Uterus (tissue), 2 donors: ENCODE results near the gene NTNG1.

ENCODE experiments used
- POLR2A ChIP-seq, 2 donors: fragments of 450-650 bp; IDR thresholded peaks; one replicate each; pipeline ENCODE4 v1.6.1; 2016; ENCODE audit warnings: antibody characterized with exemption in 2 of 2, mild to moderate bottlenecking in 1 of 2, moderate library complexity in 1 of 2
- TF ChIP-seq, protein P1 (sequence below), 4 experiments: fragments of 200-600 bp in 2 of 4; fragments of 450-650 bp in 2 of 4; sonication (generic) in 2 of 4; IDR thresholded peaks; one replicate each; pipeline ENCODE4 v1.5.1; 2016 to 2019; ENCODE audit warnings: antibody characterized with exemption in 4 of 4, mild to moderate bottlenecking in 2 of 4, moderate library complexity in 1 of 4

DNA sequence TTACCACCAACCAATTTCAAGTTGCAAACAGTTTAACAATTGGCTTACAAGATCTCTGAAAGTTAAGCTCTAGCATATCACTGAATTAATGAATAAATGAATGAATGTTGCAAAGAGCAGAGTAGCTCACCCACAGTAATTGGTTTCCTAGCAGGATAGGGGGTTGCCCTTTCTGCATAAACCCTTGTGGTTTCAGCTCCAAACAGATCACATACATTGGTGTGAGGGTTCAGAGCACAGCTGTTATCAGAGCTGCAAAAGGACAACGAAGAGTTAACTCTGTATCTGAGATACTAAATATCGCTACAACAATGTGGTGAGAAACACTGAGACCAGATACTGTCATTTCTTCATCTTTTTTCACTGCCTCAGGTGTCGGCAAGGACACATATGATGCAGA, 46.6 kb downstream of the NTNG1 start:
- TF ChIP-seq, protein P1, sequence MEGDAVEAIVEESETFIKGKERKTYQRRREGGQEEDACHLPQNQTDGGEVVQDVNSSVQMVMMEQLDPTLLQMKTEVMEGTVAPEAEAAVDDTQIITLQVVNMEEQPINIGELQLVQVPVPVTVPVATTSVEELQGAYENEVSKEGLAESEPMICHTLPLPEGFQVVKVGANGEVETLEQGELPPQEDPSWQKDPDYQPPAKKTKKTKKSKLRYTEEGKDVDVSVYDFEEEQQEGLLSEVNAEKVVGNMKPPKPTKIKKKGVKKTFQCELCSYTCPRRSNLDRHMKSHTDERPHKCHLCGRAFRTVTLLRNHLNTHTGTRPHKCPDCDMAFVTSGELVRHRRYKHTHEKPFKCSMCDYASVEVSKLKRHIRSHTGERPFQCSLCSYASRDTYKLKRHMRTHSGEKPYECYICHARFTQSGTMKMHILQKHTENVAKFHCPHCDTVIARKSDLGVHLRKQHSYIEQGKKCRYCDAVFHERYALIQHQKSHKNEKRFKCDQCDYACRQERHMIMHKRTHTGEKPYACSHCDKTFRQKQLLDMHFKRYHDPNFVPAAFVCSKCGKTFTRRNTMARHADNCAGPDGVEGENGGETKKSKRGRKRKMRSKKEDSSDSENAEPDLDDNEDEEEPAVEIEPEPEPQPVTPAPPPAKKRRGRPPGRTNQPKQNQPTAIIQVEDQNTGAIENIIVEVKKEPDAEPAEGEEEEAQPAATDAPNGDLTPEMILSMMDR (IDR thresholded peaks at IDR 0.05), result no peak
- TF ChIP-seq POLR2A (IDR thresholded peaks at IDR 0.05), result no peak
